ENCODE results near the gene FATE1.

Gene FATE1

GRCh38 chrX:151742311-151742710 is 26.5 kb downstream of the FATE1 start:
- no peak for DNase-seq (ENCODE audit: low spot score)

DNA sequence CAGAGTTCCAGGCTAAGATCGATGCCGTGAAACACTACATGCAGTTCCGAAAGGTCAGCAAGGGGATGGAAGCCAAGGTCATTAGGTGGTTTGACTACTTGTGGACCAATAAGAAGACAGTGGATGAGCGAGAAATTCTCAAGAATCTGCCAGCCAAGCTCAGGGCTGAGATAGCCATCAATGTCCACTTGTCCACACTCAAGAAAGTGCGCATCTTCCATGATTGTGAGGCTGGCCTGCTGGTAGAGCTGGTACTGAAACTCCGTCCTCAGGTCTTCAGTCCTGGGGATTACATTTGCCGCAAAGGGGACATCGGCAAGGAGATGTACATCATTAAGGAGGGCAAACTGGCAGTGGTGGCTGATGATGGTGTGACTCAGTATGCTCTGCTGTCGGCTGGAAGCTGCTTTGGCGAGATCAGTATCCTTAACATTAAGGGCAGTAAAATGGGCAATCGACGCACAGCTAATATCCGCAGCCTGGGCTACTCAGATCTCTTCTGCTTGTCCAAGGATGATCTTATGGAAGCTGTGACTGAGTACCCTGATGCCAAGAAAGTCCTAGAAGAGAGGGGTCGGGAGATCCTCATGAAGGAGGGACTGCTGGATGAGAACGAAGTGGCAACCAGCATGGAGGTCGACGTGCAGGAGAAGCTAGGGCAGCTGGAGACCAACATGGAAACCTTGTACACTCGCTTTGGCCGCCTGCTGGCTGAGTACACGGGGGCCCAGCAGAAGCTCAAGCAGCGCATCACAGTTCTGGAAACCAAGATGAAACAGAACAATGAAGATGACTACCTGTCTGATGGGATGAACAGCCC is 28.0 kb downstream of the FATE1 start:
- no peak for DNase-seq (ENCODE audit: low spot score)

DNA sequence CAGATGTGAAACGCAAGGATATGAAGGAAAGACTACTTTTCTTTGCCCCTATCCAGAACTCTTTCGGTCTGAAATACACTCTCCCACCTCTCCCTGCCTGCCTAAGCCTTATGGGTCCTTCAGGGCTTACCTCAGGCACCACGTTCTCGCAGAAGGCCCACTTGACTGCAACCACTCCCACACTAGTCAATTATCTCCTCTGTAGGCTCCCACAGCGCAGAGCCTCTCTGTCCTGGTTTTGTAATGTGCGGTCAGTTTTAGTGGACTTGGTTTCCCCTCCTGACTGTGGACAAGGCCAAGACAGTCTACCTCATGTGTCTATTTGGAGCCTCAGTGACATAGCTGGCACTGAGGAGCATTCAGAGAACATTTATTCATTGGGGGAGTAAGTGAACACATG is 29.8 kb downstream of the FATE1 start:
- no peak for DNase-seq (ENCODE audit: low spot score)

GRCh38 chrX:151746502-151746901 is 30.7 kb downstream of the FATE1 start:
- DNase-seq (ENCODE audit: low spot score): no peak

- no peak for DNase-seq (ENCODE audit: low spot score)
These were observed 34.7 kb downstream of the FATE1 start for GRCh38 chrX:151750511-151750910.

DNA sequence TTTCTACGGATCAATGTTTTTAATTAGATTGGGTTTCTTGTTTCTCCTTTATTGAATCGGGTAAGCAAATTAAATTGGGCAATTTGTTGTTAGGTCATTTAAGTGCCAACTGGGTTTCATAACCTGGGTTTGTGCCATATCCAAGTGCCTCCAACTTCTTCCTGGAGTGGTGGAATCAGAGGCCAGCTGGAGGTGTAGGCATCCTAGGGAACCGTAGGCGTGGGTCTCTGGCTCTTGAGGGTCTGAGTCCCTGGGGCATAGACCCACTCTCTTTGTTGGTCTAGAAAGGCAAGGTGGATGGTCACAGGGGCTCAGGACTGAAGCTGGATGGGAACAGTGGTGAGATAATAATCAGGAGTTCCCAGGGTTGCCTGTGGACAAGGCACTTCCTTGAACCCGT is 37.0 kb downstream of the FATE1 start:
- no peak for DNase-seq (ENCODE audit: low spot score)

GRCh38 chrX:151753313-151754046 is 37.6 kb downstream of the FATE1 start:
- peak; percentile 36 for DNase-seq (ENCODE audit: low spot score)

- DNase-seq (ENCODE audit: low spot score): no peak
These were observed 38.2 kb downstream of the FATE1 start for GRCh38 chrX:151754047-151754429.

GRCh38 chrX:151754641-151755215 is 38.9 kb downstream of the FATE1 start:
- no peak for DNase-seq (ENCODE audit: low spot score)

DNA sequence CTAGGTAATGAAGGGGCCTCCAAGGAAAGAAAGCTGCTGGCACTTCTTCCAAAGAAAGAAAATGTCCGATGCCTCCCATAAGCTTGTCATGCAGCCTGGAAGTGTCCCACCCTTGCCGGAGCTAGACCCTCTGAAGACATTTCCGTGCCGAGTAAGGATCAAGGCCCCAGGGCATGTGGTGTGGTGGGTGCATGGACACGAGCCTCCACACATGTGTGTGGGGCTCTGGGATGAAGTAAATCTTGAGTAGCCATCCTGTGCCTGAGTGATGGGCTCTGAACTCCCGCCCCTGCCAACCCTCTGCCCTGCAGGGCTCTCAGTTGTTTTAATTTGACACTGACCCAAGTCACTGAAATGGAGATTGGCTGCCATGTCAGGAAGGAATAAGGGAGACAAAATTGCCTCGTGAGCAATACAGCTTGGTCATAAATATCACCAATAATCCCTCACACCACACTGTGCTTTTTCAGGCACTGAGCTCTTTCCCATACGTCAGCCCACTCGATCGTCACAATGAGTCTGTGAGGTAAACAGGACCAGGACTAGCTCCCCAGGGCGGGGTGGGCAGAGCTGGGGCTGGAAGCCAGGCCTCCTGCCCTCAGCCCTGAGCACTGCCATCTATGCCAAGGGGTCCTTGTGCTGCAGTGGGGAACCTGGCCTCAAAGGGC is 43.3 kb downstream of the FATE1 start:
- DNase-seq (ENCODE audit: low spot score): no peak

DNA sequence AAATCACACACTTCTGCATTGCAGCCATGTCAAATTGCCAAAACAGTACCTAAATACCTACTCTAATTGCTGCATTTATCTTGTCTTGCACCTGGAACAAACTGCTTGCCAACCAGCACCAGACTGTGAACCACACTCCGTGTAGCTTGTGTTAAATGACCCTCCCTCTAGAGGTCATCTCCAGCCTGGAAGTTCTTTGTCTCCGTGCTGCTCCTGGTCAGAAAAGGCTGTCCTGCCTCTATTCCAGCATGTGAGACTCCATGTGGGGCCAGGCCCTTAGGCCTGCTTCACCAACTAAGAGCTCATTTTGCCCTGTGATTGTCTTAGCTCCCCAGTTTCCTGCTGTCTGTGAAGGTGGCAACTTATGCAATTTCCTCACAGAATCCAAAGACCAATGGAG is 47.0 kb downstream of the FATE1 start:
- no peak for DNase-seq (ENCODE audit: low spot score)

GRCh38 chrX:151763711-151764110 is 47.9 kb downstream of the FATE1 start:
- DNase-seq (ENCODE audit: low spot score): no peak

DNA sequence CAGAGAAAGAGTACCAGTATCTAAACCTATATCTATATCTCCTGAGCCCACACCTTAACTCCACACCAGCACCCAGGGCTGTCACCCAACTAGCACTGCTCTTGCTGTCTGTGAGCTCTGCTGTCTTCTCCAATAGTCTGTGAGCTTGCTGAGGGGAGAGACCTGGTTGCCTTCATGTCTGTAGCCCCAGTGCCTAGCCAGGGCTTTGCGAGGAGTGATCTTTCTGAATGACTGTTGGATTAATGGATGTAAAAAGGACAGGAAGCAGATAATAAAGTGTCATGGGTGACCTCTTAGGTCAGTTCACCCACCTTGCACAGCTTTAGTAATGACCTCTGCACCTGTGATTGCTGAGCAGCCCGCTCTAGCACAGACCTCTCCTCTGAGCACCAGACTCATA is 49.2 kb downstream of the FATE1 start:
- no peak for DNase-seq (ENCODE audit: low spot score)

GRCh38 chrX:151771726-151772125 is 55.9 kb downstream of the FATE1 start:
- DNase-seq (ENCODE audit: low spot score): no peak

Measured in SK-N-DZ (cell line).